Aorta (tissue), 5 donors: ENCODE results near the gene WFDC10B. TPM values are rescaled to one million over a fixed set of nuclear protein-coding genes. Genes with fewer than 3 reads are reported as not detected.

ENCODE experiments used
- ATAC-seq: fragments of 200-7000 bp; cut with Tn5 transposase; one replicate; pipeline ENCODE4 v1.9.1; 2022; ENCODE audit warnings: moderate library complexity; ENCODE audit not compliant: low FRiP score
- DNase-seq, 2 donors: peaks; one replicate each; pipeline ENCODE4 v3.0.0-alpha.2; 2020
- H3K27ac ChIP-seq, 2 donors: one replicate each; pipeline ENCODE4 v1.5.1; 2013; ENCODE audit warnings: low read length in 2 of 2, mild to moderate bottlenecking in 2 of 2, moderate library complexity in 2 of 2, control low read depth in 1 of 2, inconsistent platforms in 1 of 2, low read depth in 1 of 2
- H3K27me3 ChIP-seq, 2 donors: one replicate each; pipeline ENCODE4 v1.6.1; 2013; ENCODE audit warnings: control low read depth in 1 of 2, low read length in 1 of 2, mild to moderate bottlenecking in 1 of 2, moderate library complexity in 1 of 2; ENCODE audit not compliant: insufficient read depth in 2 of 2, control insufficient read depth in 1 of 2
- H3K36me3 ChIP-seq, 2 donors: one replicate each; pipeline ENCODE4 v1.6.1; 2013; ENCODE audit warnings: control low read depth in 1 of 2, low read length in 1 of 2, mild to moderate bottlenecking in 1 of 2; ENCODE audit not compliant: insufficient read depth in 2 of 2, control insufficient read depth in 1 of 2
- H3K4me1 ChIP-seq, 2 donors: one replicate each; pipeline ENCODE4 v1.6.1; 2013; ENCODE audit warnings: low read length in 2 of 2, control low read depth in 1 of 2, mild to moderate bottlenecking in 1 of 2, moderate library complexity in 1 of 2; ENCODE audit not compliant: insufficient read depth in 2 of 2, control insufficient read depth in 1 of 2
- H3K4me3 ChIP-seq, 2 donors: one replicate each; pipeline ENCODE4 v1.5.1; 2013; ENCODE audit warnings: low read length in 2 of 2, control low read depth in 1 of 2, mild to moderate bottlenecking in 1 of 2
- H3K9me3 ChIP-seq: one replicate; pipeline ENCODE4 v1.6.1; 2013; ENCODE audit warnings: mild to moderate bottlenecking, low read length; ENCODE audit not compliant: control insufficient read depth
- WGBS, 2 donors: extraction: QIAGEN DNeasy Blood & Tissue Kit; methylation state at CpG; one replicate each; pipeline ENCODE4 v1.1.7; 2013; 5-methylcytosine and 5-hydroxymethylcytosine counted together
- intact Hi-C, 2 donors: fragments of 100-400 bp; cut with DNase I; formaldehyde crosslinking; loops; one replicate each; pipeline versions ENCODE4 v1.14.2 to v1.15.0; 2022
- long read RNA-seq, 2 donors: library from polyadenylated mRNA; unstranded; transcript quantifications; one replicate each; pipeline ENCODE4 v2.0.0, GENCODE V29; 2020 to 2021
- polyA plus RNA-seq, 2 donors: library from polyadenylated mRNA; stranded (reverse); fragments of 200-250 nt; gene quantifications; one replicate each; pipeline ENCODE4 v1.2.3, GENCODE V29; 2013
- total RNA-seq, 2 donors: library from RNA; stranded (reverse); fragmentation: NEBNext Ultra II Directional; extraction: Animal tissue kit (Norgen Biotek cat#: 25700); gene quantifications; one replicate each; pipeline ENCODE4 v1.2.1, GENCODE V29; 2021
- donor health status: healthy with polysubstance abuse.
- donor health status: Bipolar disorder and iron deficiency.
- donor health status: DM: no; HTN: no; CAD: no.
- donor health status: DM: no; HTN: no; CAD: no.
- donor health status: DM: yes; HTN: yes; CAD: no.

WFDC10B gene
- total RNA-seq (not detected), polyA plus RNA-seq (1 to 10 TPM in 1 of 2 donors, not detected in 1; 1.7 TPM)
- long read RNA-seq, donor 1: 0 reads
- long read RNA-seq, donor 2, partial matches to known transcripts: 0 of 1 reads
- long read RNA-seq, donor 2, other reads (novel, unspliced or antisense): 1 of 1 reads

GRCh38 chr20:45704969-45705637, at the start of gene WFDC10B:
Gene WFDC10B, minus strand, starts transcription at chr20:45705019. Its CDS starts 19,027 bp downstream, at chr20:45685992.
- ATAC-seq (no peak), DNase-seq (no peak)
- H3K27ac ChIP-seq: no peak within 1 kb of the TSS
- H3K36me3 ChIP-seq: no peaks in the 10 kb centered on the region
- 91 to 100% methylated on average over 1 of the region's 1 CpG for WGBS, 2 donors
- no peaks in the 10 kb centered on the region for H3K9me3 ChIP-seq
- no peak within 1 kb of the TSS for H3K4me3 ChIP-seq
- H3K27me3 ChIP-seq: no peaks in the 10 kb centered on the region
- H3K4me1 ChIP-seq: no peaks in the 10 kb centered on the region
- intact Hi-C loops: no loop called here

GRCh38 chr20:45752746-45753145, 47.9 kb upstream of the WFDC10B start:
- H3K4me3 ChIP-seq: no peak overlapping the region
- H3K4me1 ChIP-seq: no peaks in the 10 kb centered on the region
- no peaks in the 10 kb centered on the region for H3K9me3 ChIP-seq
- no peaks in the 10 kb centered on the region for H3K36me3 ChIP-seq
- no peak for DNase-seq
- H3K27me3 ChIP-seq: no peaks in the 10 kb centered on the region
- no peak for ATAC-seq
- WGBS, 2 donors: 92 to 95% methylated on average over 3 of the region's 3 CpGs
- no peak overlapping the region for H3K27ac ChIP-seq
- intact Hi-C loops: no loop called here

DNA sequence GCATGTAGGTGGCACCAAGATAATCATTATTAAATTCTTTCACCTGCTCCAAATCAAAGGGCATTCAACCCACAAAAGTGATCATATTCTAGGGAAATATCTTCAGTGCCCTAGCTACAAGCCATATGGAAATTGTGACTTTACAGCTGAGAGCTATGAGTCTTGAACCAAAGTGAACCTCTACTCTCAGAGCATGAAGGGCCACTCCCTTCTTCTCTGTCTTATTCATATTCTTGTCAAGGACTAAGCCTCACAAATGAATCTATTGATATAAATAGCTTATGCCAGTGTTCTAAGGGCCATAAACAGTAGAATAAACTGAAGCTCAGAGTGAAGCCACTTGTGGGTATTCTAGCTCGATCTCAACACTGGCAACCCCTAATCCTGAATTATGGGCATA, 46.9 kb upstream of the WFDC10B start:
- DNase-seq: no peak
- 86 to 90% methylated on average over 1 of the region's 1 CpG for WGBS, 2 donors
- H3K9me3 ChIP-seq: no peaks in the 10 kb centered on the region
- intact Hi-C loops: no loop called here
- no peaks in the 10 kb centered on the region for H3K36me3 ChIP-seq
- no peak overlapping the region for H3K4me3 ChIP-seq
- no peaks in the 10 kb centered on the region for H3K4me1 ChIP-seq
- ATAC-seq: no peak
- H3K27ac ChIP-seq: no peak overlapping the region
- no peaks in the 10 kb centered on the region for H3K27me3 ChIP-seq

GRCh38 chr20:45745015-45745414, 40.2 kb upstream of the WFDC10B start:
- no peak overlapping the region for H3K4me3 ChIP-seq
- DNase-seq: no peak

DNA sequence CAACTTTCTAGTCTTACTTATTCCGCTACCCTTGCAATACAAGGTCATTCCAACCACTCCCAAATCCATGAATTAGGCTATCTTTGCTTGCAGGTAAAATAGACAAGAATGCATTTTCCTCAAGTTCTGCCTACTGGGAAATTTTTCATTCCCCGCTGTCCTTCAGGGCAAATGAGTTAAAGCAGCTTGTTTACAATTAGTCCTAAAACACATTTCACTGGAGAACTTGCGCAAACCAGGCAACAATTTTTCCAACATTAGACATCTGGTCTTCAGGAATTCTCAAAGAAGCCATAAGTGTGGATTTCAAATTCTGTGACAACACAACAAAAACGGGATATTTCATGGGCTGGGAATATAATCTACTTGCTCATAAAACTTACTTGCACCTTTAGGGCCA, 37.8 kb upstream of the WFDC10B start:
- H3K4me3 ChIP-seq: no peak overlapping the region
- H3K27ac ChIP-seq: no peak overlapping the region
- ATAC-seq (no peak), DNase-seq (no peak)
- H3K9me3 ChIP-seq: no peaks in the 10 kb centered on the region
- no peaks in the 10 kb centered on the region for H3K4me1 ChIP-seq
- intact Hi-C loops: no loop called here
- 81 to 83% methylated on average over 4 of the region's 4 CpGs for WGBS, 2 donors
- H3K36me3 ChIP-seq: no peaks in the 10 kb centered on the region
- no peaks in the 10 kb centered on the region for H3K27me3 ChIP-seq

More at GRCh38 chr20:45745015-45745414, 40.2 kb upstream of the WFDC10B start:
- ATAC-seq: no peak
- no peaks in the 10 kb centered on the region for H3K36me3 ChIP-seq
- no peaks in the 10 kb centered on the region for H3K4me1 ChIP-seq
- no peak overlapping the region for H3K27ac ChIP-seq
- H3K9me3 ChIP-seq: no peaks in the 10 kb centered on the region
- H3K27me3 ChIP-seq: no peaks in the 10 kb centered on the region
- intact Hi-C loops: no loop called here

GRCh38 chr20:45735988-45736387, 31.2 kb upstream of the WFDC10B start:
- intact Hi-C loops: no loop called here
- H3K4me3 ChIP-seq: no peak overlapping the region
- H3K4me1 ChIP-seq: no peaks in the 10 kb centered on the region
- H3K27me3 ChIP-seq: no peaks in the 10 kb centered on the region
- H3K36me3 ChIP-seq: no peaks in the 10 kb centered on the region
- ATAC-seq: no peak
- no peak for DNase-seq
- 93 to 96% methylated on average over 23 of the region's 23 CpGs for whole genome bisulfite sequencing, 2 donors
- H3K27ac ChIP-seq: no peak overlapping the region
- H3K9me3 ChIP-seq: peaks cover 2% of the 10 kb centered on the region

GRCh38 chr20:45735552-45735951, 30.7 kb upstream of the WFDC10B start:
- ATAC-seq (no peak), DNase-seq (no peak)
- 85 to 89% methylated on average over 8 of the region's 8 CpGs for WGBS, 2 donors
- no peaks in the 10 kb centered on the region for H3K4me1 ChIP-seq
- H3K9me3 ChIP-seq: peaks cover 2% of the 10 kb centered on the region
- H3K27me3 ChIP-seq: no peaks in the 10 kb centered on the region
- H3K36me3 ChIP-seq: no peaks in the 10 kb centered on the region
- no peak overlapping the region for H3K27ac ChIP-seq
- intact Hi-C loops: no loop called here
- H3K4me3 ChIP-seq: no peak overlapping the region

DNA sequence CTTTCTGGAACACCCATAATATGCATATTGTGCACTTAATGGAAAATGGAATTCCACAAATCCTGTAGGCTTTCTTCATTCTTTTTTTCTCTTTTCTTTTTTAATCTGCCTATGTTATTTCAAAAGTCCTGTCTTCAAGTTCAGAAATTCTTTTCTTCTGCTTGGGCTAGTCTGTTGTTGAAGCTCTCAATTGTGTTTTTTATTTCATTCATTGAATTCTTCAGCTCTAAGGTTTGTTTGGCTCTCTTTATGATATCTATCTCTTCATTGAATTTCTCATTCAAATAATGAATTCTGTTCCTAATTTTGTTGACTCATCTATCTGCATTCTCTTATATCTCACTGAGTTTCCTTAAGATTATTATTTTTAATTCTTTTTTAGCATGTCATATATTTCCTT, 27.4 kb upstream of the WFDC10B start:
- DNase-seq (no peak), ATAC-seq (no peak)
- Histone ChIP-seq H3K36me3 (no peaks in the 10 kb centered on the region), H3K27me3 (no peaks in the 10 kb centered on the region), H3K4me3 (no peak overlapping the region), H3K27ac (no peak overlapping the region), H3K9me3 (peaks cover 2% of the 10 kb centered on the region), H3K4me1 (no peaks in the 10 kb centered on the region)
- intact Hi-C loops: no loop called here

- Histone ChIP-seq H3K27ac (no peak overlapping the region), H3K27me3 (no peaks in the 10 kb centered on the region), H3K9me3 (no peaks in the 10 kb centered on the region), H3K4me3 (no peak overlapping the region), H3K36me3 (no peaks in the 10 kb centered on the region), H3K4me1 (no peaks in the 10 kb centered on the region)
- no peak for ATAC-seq
- 45 to 58% methylated on average over 2 of the region's 2 CpGs for WGBS, 2 donors
- intact Hi-C loops: no loop called here
- no peak for DNase-seq
These were observed 22.2 kb upstream of the WFDC10B start for GRCh38 chr20:45727044-45727443.
